Esophagus muscularis mucosa (tissue), 4 donors: ENCODE measurements around the gene PRKAG2.

ENCODE experiments used
- EP300 ChIP-seq: sonication (generic); formaldehyde crosslinking; IDR thresholded peaks from one replicate; pipeline ENCODE4 v1.6.1; 2017; ENCODE audit warnings: antibody characterized with exemption
- POLR2A ChIP-seq: fragments of 450-650 bp; IDR thresholded peaks from one replicate; pipeline ENCODE4 v1.6.1; 2017; ENCODE audit warnings: antibody characterized with exemption, moderate library complexity, mild to moderate bottlenecking, low read depth
- TF ChIP-seq, protein P1 (sequence below), 3 experiments: fragments of 200-600 bp in 2 of 3; fragments of 450-650 bp in 1 of 3; sonication (generic) in 2 of 3; IDR thresholded peaks; one replicate each; pipeline ENCODE4 v1.5.1; 2017 to 2019; ENCODE audit warnings: antibody characterized with exemption in 3 of 3, mild to moderate bottlenecking in 2 of 3, moderate library complexity in 1 of 3

DNA sequence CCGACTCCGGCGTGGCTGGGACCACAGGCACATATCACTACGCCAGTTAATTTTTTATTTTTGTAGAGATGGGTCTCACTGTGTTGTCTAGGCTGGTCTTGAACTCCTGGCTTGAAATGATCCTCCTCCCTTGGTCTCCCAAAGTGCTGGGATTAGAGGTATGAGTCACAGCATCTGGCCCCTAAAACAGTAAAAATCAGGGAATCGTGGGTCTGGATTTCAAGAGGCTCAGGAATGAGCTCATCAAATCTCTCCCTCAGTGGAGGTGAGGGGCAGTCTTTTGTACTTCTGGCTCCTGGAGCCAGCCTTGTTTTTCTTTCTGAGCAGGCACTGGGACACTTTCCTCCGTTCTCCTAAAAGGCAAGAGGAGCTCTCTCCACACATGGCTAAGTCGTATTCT is 325.1 kb downstream of the PRKAG2 start:
- TF ChIP-seq, protein P1, sequence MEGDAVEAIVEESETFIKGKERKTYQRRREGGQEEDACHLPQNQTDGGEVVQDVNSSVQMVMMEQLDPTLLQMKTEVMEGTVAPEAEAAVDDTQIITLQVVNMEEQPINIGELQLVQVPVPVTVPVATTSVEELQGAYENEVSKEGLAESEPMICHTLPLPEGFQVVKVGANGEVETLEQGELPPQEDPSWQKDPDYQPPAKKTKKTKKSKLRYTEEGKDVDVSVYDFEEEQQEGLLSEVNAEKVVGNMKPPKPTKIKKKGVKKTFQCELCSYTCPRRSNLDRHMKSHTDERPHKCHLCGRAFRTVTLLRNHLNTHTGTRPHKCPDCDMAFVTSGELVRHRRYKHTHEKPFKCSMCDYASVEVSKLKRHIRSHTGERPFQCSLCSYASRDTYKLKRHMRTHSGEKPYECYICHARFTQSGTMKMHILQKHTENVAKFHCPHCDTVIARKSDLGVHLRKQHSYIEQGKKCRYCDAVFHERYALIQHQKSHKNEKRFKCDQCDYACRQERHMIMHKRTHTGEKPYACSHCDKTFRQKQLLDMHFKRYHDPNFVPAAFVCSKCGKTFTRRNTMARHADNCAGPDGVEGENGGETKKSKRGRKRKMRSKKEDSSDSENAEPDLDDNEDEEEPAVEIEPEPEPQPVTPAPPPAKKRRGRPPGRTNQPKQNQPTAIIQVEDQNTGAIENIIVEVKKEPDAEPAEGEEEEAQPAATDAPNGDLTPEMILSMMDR (IDR thresholded peaks at IDR 0.05) = no peak
- no peak for TF ChIP-seq POLR2A
- TF ChIP-seq EP300 = no peak
